Muscle of back (tissue), 11 donors: ENCODE data around the gene PLA2G4B. TPM values are rescaled to one million over a fixed set of nuclear protein-coding genes. Genes with fewer than 3 reads are reported as not detected.

Source experiments
- DNase-seq, 3 donors: peaks; one replicate each; pipeline versions ENCODE4 v3.0.0 to v3.0.0-alpha.2; 2013
- polyA plus RNA-seq, 10 donors: library from polyadenylated mRNA; unstranded; fragments of 120-200 nt; gene quantifications; one replicate each; pipeline ENCODE4 v1.2.1, GENCODE V29; 2013; ENCODE audit not compliant: insufficient read length in 10 of 10

The PLA2G4B gene
- polyA plus RNA-seq, 10 donors: 1.5 to 9.7 (median 6.9) TPM

DNA sequence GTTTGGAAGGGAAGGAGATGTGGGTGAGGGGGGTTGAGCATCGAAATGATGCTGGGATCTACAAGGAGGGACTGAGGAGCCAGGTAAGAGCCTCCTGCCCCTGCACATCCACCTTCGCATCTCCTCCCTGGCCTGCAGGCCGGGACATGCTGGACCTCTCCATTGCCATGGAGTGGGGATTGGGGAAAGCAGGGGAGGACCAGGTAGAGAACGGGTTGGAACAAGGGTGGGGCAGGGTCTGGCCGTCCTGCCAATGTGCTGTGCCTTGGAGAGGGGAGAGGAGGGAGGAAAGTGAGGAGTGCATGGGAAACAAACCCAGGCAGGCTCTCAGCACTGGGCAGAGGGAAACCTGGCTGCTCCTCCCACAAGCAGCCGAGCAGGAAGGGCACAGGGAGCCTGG is 10.6 kb downstream of the PLA2G4B start:
- no peak for DNase-seq

DNA sequence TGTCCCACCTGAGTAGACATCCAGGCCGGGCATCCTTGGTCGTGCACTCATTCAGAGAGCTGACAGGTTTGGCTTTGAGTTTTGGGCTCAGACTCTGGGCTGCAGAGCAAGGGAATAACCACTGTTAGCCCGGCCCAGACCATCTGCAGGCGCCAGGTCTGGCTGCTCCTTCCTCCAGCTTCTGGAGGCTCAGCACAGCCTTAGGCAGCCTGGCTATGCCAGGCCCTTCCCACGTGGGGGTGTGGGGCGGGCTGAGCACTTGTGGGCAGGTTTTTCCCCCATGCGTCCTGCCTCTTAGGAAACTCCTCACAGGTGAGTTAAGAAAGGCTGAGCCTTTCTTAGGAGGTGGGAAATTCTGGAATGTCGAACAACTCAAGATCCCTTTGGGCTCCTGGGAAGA is 11.2 kb downstream of the PLA2G4B start:
- no peak for DNase-seq

- no peak for DNase-seq
These were observed 12.0 kb downstream of the PLA2G4B start for GRCh38 chr15:41850482-41851166.

- no peak for DNase-seq
These were observed 12.5 kb downstream of the PLA2G4B start for GRCh38 chr15:41851167-41851523.

- DNase-seq: no peak
These were observed 13.2 kb downstream of the PLA2G4B start for GRCh38 chr15:41851755-41852370.

- no peak for DNase-seq
These were observed 14.3 kb downstream of the PLA2G4B start for GRCh38 chr15:41852736-41853590.

DNA sequence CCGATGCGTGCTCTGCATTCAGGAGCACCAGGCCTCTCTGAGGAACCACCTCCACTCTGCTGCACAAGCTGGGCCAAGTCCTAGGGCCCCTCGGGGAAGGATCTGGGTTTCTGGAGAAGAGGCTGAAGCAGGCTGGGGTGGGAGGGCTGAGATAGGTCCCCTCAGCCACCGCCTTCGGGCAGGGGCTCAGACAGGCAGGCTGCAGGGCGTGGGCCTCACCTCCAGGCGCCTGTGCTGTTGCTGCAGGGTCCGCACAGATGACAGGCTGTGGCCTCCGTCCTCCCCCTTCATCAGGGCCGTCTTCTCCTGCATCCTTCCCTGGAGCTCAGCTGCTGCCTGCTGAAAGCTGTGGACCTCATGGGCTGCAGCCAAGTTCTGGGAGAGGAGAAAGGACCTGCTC is 15.2 kb downstream of the PLA2G4B start:
- DNase-seq: peak in 1 of 3 donors; percentile 42

- DNase-seq: no peak
These were observed 15.8 kb downstream of the PLA2G4B start for GRCh38 chr15:41854443-41854842.

DNA sequence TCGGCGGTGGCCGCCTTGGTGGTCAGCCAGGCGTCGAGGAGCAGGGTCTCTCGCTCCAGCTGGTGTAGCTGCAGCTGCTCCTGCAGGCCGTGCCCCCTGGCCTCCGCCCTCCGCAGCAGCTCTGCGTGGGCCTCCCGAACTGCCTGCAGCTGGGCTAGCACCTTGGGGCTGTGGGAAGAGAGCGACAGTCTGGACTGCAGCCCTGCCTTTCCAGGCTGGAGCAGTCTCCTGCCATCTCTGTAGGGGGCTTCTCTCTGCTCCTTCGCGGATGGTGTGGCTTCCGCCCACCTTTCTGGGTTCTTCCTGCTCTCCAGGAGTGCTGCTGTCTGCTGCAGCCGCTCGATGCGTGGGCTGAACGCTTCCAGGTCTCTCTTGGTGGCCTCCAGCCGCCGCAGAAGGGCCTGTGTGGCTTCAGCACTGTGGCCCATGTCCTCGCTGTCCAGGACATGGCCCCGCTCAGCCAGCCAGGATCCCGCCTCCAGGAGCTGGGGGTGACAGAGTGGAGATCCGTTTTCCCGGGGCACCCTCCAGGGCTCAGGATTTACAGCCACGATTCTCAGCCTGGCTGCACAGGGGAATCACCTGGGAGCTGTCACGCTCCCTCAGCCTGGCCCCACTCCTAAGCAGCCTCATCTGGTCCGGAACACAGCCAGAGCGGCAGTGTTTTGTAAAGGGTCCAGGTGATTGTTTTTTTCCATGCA is 16.8 kb downstream of the PLA2G4B start:
- peak; percentile 8 to 64 (median 47) for DNase-seq

GRCh38 chr15:41856262-41856661 is 17.6 kb downstream of the PLA2G4B start:
- no peak for DNase-seq

DNA sequence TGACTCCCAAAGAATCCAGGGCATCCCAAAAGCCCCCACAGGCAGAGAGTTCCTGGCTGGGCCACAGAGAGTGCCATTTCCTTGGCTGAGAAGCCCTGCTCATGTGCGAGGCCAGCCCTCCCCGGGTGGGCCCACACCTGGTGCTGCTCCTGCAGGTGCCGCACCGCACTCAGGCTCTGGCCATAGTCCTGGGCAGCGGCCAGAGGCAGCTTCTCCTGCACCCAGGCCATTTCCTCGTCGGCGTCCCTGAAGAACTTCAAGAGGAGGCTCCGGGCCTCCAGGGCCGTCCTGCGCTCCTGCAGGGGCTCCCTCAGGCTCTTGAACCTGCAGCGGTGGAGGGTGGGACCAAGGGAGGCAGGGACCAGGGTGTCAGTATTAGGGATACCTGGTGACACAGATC is 18.1 kb downstream of the PLA2G4B start:
- DNase-seq: no peak

DNA sequence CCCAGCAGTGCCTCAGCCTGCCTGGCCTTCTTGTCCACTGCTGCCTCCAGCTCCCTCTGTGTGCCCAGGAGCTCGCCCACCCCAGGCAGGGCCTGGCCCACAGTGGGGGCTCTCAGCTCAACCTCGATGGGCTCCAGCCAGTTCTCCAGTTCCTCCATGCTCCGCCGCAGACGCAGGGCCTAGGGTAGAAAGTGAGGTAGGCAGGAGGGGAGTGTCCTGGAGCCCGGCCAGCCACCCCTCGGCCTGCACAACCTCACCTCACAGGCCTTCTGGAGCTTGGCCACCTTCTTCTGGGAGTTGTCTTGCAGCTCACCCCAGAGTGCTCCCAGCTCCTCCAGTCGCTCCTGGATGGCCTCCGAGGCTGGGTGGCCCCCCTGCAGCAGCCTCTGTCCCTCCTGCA is 18.7 kb downstream of the PLA2G4B start:
- no peak for DNase-seq

GRCh38 chr15:41858756-41859155 is 20.1 kb downstream of the PLA2G4B start:
- DNase-seq: peak in 1 of 3 donors; percentile 35

GRCh38 chr15:41860049-41860828 is 21.6 kb downstream of the PLA2G4B start:
- DNase-seq: peak in 1 of 3 donors; percentile 39

GRCh38 chr15:41861736-41862356 is 23.2 kb downstream of the PLA2G4B start:
- peak in 1 of 3 donors; percentile 21 for DNase-seq

DNA sequence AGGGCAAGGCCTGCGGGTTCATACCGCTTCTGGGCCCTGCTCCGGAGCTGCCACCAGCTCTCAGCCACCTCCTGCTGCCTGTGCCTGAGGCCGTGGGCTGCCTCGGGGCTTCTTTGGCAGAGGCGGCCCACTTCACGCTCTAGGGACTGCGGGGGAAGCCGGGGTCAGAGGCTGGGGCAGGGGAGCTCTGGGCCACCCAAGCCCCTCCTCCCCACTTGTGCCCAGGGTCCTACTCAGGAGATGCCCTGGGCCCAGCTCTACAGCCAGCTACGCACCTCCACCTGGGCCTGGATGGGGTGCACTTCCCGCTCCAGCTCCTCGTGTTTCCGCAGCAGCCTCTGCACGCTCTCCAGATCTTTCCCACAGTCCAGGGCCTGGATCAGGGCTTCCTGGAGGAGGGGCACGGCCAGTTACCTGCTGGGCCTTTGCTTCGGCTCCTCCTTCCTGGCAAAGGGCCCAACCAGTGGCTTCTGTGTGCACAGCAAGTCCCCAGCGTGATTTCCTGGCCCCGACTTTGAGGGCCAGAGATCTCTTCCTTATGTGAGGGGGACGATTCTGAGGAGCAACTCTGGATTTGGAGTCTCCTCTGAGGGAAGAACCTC is 24.0 kb downstream of the PLA2G4B start:
- no peak for DNase-seq

DNA sequence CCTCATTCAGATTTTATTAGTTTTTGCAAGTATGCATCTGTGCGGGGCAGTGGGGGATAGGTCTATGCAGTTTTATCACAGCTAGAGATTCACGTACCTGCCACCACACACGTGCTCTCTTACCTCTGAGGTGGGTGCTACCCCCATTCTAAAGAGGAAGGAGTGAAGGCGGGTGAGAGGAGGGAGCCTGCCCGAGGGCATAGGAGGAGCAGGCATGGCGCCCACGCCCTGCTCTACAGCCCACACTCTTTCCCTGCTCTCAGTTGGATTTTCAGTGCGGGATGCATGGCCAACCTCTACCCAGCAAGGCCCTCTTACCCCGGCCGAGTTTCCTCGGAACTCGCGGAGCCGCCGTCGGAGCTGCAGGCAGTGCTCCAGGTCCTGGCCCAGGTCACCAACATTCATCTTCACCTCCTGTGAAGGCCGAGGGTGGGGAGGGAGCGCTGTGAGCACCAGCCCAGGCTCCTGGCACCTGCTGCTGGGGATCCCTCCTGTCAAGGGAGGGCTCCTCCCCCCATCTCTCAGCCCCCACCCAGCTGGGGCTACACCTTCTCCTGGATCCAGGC is 26.9 kb downstream of the PLA2G4B start:
- DNase-seq: no peak

- no peak for DNase-seq
These were observed 27.6 kb downstream of the PLA2G4B start for GRCh38 chr15:41866263-41866703.

GRCh38 chr15:41866872-41867579 is 28.4 kb downstream of the PLA2G4B start:
- DNase-seq: no peak
